Hippocampal formation (tissue), 2 donors: Measurements from ENCODE around the gene STK16.

Experiments
- DNase-seq, 2 donors: peaks; one replicate each; lab custom pipeline; 2025; lab: John Stamatoyannopoulos, UW

The STK16 gene

DNA sequence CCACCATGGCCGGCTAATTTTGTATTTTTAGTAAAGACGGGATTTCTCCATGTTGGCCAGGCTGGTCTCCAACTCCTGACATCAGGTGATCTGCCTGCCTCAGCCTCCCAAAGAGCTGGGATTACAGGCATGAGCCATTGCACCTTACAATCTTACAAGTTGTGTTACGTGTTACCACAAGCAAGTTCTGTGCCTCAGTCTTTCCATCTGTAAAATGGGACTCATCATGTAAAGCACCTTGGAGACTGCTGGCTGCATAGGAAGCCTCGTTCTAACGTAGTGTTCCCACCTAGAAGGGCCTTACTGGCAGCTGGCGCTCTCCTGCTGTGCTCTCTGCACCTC lies 43.9 kb downstream of the STK16 start:
- no peak for DNase-seq

DNA sequence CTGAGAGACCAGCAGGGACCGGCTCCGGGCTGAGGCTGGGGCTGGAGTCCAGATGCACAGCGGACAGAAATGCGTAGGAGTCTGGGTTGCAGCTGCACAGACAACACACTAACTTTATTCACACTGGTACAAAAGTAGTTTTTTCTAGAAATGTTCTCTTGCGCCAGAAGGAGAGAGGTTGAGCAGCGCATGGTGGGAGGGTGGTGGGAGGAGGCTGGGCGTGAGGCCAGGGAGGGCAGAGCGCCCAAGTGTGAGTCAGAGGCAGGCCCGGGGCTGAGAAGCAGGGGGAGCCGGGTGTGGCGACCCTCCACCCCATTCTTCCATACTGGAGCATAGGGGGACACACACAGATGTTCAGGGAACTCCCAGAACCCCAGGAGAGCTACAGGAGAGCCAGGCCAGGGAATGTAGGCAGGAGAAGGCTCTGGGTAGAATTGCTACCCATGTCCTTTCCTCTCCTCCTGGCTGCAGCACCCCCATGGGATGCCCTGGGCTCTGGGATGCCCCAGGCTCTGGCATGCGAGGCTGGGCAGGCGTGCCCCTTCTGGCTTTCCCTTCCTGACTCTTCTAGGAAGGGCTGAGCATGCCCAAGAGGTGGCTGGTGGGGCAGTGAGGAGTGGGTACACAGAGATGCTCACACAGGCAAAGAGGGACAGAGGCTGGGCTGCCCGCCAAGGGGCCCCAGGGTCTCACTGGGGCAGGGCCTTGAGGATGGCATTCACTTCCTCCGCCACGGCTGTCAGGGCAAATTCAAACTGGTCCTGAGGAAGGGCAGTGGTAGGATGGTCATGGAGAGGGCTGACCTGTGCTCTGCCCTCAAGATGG lies 44.5 kb downstream of the STK16 start:
- DNase-seq, result peak; percentile 82 to 92

DNA sequence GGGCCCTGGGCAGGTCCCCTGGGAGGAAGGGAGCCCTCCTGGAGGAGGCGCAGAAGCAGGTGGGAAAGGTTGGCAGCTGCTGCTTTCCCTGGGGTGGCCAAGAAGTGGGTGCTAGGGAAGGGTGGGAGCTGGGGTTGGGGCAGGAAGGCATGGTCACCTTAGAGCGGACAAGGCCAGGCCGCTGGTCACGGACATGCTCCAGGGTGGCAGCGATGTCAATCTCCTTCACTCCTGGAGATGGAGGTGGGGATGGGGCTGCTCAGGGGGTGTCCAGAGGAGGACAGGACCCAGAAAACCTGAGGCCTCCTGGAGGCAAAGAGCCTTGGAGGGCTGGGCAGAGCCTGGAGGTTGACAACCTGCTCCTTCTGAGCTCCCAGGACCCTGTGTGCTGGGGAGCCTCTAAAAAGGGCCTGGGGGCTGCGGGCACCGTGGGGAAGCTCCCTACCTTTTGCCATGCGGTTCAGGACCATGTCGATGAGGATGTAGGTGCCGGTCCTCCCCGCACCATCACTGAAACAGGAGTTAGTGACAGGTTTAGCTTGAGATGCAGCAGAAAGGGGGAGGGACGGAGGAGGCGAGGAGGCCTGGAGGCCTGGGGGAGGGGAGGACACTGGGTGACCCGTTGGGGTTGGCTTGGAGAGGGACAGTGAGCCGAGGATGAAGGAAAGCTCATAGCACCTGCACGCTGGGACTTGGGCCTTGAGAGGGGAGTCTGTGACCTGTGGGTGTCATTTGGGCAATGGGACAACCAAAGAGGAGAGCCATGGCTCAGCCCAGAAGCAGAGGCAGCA lies 45.3 kb downstream of the STK16 start:
- no peak for DNase-seq

DNA sequence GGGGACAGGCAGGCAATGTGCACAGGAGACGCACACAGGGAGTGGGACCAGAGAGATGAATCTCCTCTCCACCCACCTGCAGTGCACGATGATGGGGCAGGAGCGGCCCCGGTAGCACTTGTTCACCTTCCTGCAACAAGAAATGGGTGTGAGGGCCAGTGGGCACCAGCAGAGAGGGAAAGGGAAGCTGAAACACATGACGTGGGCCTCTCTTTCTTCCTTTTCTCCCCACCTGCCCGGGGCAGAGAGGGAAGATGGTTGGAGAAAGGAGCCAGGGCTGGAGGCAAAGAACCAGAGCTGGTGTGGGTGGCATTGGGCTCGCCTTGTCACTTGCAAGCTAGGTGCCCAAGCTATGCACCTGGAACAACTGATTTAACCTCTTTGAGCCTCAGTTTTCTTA lies 46.1 kb downstream of the STK16 start:
- DNase-seq, result no peak

DNA sequence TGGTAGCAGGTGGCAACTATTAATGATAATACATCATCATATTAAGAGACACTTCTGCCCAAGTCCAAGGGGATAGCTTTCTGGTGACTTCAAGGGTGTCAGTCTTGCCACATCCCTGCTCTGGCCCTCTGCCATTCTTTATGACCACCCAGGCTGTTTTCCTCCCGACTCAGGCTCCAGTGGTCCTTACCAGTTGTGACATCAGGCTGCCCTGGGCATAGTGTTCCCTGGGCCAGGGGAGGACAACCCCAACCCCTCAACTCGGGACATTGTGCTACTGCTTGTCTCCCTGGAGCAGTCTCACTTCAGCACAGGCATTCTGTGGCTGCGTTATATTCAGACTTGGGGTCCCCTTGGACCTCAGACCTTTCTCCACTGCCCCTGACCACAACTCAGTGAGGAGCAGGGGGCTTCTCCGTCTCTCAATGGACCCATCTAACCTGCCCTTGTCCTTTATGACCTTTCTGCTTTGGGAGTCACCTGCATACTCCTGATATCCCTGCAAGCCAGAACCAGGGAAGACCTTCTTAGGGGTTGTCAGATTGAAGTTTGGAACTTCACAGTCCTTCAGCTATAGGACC lies 46.7 kb downstream of the STK16 start:
- DNase-seq, result no peak

DNA sequence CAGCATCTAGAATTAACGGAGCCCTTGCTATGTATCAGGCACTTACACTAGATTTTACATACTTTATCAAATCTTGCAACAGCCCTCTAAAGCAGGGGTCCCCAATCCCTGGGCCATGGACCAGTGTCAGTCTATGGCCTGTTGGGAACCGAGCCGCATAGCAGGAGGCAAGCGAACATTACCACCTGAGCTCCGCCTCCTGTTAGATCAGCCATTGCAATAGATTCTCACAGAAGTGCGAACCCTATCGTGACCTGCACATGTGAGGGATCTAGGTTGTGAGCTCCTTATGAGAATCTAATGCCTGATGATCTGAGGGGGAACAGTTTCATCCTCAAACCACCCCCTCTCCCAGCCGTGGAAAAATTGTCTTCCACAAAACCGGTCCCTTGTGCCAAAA lies 47.3 kb downstream of the STK16 start:
- no peak for DNase-seq

DNA sequence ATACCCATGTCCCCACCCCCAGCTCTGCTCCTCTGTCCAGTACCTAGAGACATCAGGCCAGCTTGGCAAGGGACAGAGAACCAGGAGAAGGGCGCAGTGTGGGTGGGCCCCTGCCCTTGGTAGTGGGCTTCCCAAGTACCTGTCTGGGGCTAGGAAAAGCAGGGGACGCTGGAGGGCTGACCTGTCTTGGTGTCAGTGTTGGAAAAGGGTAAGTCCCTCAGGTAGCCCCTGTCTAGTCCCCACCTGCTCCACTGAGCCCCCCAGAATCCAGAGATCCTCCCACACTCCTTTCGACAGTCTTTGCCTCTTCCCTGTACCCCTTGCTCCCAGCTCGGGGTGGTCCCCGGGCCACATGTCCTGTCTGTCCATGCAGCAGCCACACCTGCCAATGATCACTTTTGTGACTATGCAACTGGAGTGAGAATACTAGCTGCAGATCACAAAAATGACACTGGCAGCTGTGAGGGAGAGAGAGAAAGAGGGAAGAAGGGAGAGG lies 48.5 kb downstream of the STK16 start:
- DNase-seq, result no peak

DNA sequence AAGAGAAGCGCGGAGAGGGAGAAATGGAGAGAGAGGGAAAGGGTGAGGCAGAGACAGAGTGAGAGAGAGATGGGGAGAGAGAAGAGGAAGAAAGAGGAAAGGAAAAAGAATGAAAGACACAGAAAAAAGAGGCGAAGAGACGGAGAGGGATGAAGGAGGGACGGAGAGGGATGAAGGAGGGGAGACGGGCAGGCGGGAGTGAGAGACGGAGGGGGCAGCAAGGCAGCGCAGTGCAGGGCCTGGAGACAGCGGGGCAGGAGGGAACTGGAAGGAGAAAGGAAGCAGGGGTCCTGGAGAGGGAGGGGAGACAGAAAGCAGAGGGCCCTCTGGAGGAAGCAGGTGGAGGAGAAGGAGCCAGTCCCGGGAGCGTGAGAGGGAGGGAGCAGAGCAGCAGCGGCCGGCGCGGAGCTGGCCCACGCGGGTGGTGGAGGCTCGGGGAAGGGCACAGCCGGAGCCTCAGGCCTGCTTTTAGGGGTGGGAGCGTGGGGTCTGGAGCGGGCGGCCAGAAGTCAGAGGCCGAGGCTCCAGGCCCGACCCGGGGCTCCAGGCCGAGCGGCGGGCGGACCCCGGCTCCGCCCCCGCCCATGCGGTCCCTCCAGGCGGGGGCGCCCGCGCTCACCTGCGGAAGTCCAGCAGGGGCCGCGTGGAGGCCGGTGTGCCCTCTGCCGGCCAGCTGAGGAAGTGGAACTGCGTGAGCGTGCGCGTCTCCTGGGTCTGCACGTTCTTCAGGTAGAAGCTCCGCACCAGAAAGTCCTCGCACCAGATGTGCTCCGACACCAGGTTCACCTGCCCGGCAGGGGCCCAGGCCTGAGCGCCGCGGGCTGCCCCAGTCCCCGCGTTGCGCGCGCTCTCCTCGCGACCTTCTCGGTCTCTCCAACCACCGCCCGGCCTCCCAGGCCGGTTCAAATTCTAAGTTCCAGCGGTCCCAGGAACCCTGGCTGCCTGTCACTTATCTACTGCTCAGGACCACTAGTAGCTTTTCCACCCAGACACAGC lies 49.4 kb downstream of the STK16 start:
- DNase-seq, result peak; percentile 72 to 77

DNA sequence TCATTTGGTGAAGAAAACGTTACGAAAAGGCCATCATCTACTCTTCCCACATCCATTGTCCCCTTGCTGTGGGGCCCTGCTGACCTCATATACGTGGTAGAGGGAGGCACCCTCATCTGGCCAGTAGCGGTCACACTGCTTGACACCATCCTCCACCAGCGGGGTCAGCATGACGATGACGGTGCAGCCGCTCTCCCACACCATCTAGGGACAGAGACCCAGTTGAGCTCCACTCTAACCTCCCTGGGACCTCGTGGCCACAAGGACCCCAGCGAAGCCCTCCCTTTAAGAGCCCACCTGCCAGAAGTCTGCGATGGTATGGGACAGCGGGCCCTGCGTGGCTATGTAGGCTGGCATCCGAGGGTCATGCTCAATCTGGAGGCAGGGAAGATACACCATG lies 50.9 kb downstream of the STK16 start:
- DNase-seq, result no peak

DNA sequence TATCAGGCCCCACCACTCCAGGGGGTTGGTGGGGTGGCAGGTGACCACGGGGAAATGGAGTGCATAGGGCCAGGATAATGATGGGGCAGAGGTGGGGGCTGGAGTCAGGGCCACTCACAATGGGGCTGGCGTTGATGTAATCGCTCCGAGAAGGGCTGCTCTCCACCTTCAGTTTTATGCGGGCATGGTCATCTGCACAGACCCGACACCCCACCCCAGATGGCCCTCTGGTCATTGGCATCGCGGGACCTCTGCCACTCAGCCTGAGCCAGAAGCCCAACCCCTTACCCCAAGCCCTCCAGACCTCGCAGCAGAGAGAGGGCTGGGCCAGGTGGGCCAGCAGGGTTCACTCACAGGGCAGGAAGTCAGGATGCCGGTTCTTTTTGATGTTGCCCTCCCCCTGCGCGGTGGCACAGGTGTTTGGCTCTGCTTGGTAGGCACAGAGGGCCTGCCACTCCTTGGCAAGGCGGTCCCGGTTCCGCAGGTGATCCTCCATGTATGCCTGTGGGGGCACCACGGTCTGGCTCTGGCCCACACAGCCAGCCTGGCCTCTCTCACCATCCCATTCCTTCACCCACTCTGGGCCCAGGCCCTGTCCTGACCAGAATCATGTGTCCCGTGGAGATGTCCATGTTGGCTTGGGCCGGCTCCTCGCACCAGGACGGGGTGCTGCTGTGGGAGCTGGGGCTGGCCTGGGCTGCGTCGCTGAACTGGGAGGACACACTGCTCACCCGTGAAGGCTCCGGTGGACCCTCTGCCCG lies 51.5 kb downstream of the STK16 start:
- DNase-seq, result no peak

DNA sequence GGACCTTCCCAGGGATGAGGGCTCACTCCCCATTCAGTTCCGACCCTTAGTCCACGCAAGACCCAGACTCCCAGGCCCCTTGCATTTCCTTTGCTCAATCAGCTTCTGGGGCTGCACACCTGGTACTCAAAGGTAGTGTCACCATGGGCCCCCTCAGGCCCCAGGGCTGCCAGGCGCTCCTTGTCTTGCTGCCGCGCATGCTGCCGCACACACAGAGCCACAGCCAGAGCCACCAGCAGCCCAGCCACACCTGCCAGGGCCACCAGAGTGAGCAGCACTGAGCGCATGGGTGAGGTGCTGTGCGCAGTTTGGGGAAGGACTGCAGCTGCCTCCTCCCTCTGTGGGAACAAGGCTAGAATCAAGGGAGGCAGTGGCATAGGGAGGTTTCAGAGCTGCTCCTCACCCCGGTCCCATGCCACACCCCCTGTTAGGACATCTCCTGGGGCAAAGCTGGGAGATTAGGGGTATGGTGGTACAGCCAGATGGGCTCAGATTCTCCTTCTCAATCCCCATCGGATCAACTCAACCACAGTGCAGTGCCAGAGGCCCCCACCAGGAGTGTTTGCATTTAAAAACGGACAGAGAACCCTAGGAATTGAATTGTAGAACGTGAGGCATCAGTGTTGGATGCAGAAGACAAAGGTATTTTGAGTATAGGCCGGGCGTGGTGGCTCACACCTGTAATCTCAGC lies 52.6 kb downstream of the STK16 start:
- DNase-seq, result no peak

DNA sequence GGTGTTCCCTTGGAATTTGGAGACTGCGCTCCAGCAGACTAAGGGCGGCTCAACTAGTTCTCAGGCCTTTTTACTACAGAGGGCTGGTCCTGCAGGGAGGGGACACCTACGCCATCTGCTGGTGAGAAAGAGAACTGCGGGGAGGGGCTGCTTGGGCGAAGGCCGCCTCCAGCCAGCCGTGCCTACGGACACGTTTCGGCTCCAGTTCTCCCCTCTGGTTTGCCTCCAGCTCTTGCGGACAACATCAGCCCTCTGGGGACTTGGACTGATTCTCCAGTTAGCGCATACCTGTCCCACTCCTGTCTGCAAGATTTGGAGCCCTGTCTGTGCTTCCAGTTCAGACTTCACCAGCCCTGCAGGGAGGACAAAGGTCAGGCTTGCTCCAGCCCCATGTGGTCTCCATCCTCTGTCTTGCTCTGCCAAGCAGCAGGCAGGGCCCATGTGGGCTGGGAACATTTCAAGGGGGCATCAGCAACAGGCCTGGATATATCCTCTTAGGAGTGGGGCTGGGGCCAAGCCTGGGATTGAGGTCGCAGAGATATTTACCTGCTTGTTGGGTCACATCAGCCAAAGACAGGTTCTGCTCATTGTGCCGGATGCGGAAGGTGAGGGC lies 53.6 kb downstream of the STK16 start:
- DNase-seq, result peak; percentile 76 to 83

DNA sequence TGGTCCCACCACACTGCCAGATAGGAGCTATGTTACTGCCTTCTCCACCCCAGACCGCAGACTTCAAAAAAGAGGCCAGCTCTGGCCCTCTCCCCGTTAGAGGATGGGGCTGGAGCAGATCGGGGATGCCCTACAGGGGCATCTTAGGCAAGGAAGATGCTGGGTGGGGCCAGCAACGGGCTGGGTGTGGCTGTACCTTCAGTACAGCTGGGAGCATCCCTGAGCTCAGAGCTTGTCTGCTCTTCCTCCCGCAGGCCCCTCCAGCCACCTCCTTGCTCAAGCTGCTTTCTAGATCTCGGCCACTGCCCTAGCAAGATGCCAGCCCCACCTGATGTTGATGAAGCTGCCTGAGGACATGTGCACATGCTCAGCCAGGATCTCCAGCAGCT lies 54.1 kb downstream of the STK16 start:
- DNase-seq, result no peak
